ENCODE results near the gene ATP5F1E.
"Not testable (repeated sequence)": the region's sequence is repeated elsewhere in the genome, so short reads cannot be mapped to it uniquely, and the experiment has no call there.

Gene ATP5F1E

DNA sequence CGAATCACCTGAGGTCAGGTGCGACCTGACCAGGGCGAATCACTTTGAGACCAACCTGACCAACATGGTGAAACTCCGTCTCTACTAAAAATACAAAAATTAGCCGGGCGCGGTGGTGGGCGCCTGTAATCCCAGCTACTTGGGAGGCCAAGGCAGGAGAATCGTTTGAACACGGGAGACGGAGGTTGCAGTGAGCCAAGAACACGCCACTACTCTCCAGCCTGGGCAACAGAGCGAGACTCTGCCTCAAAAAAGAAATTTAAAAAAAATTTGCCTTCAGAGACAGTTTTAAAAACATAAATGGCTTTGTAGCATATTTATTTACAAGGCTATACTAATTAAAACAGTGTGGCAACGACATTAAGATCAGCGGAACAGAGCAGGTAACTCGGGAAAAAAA, 9.4 kb upstream of the ATP5F1E start:
- peak overlapping the region; percentile 73 for H3K4me2 ChIP-seq (ENCODE audit: low read length)
- not testable (repeated sequence) for H3K4ac ChIP-seq (ENCODE audit: low read depth, low read length); H2BK12ac ChIP-seq (ENCODE audit: low read length); H3K27me3 ChIP-seq (ENCODE audit: insufficient read depth, low read length); H3K4me3 ChIP-seq (ENCODE audit: low read depth, low read length); H2BK5ac ChIP-seq (ENCODE audit: low read depth, low read length, poor library complexity); H2AFZ ChIP-seq (ENCODE audit: insufficient read depth, low read length, poor library complexity); H4K8ac ChIP-seq (ENCODE audit: low read depth, low read length); H3K9ac ChIP-seq (ENCODE audit: low read length); H2BK120ac ChIP-seq (ENCODE audit: insufficient read depth, low read length, poor library complexity); H3K14ac ChIP-seq (ENCODE audit: low read length); H3K36me3 ChIP-seq (ENCODE audit: control insufficient read depth in 1 of 2, insufficient read depth in 2 of 2, low read length in 2 of 2); DNase-seq; H3K79me1 ChIP-seq (ENCODE audit: low read length); H3K27ac ChIP-seq (ENCODE audit: low read depth, low read length); H3K23ac ChIP-seq (ENCODE audit: low read length); H2AK5ac ChIP-seq (ENCODE audit: low read length); H4K12ac ChIP-seq (ENCODE audit: low read depth, low read length); H4K91ac ChIP-seq (ENCODE audit: low read depth, low read length); H3K79me2 ChIP-seq (ENCODE audit: control insufficient read depth, insufficient read depth, low read length, poor library complexity); H3K9me3 ChIP-seq (ENCODE audit: insufficient read depth, low read depth, low read length); H3K18ac ChIP-seq (ENCODE audit: low read length); H3K4me1 ChIP-seq (ENCODE audit: control insufficient read depth in 1 of 2, insufficient read depth in 2 of 2, low read length in 2 of 2)
- no CpG with 5 or more reads among the region's 16 CpGs for WGBS (ENCODE audit: extremely low coverage, insufficient coverage, insufficient read length)

DNA sequence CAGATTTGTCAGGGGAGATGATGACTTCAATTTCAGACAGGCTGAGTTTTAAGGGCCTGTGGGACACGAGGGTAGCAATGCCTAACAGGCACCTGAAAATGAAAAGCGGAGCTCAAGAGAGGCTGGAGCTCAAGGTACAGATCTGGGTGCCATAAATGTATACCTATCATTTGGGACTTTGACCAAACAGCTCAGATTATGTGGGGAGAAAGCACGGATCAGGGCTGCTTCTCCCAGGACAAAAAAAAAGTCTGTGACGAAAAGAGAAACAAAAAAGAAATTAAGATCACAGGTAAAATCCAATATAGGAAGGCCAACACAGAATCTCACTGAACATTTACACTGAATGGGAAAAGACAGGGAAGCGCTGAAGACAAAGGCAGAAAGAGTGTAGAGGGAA, 8.5 kb upstream of the ATP5F1E start:
- no peak overlapping the region for H3K4me2 ChIP-seq (ENCODE audit: low read length)
- no CpG with 5 or more reads among the region's 5 CpGs for WGBS (ENCODE audit: extremely low coverage, insufficient coverage, insufficient read length)
- H3K79me1 ChIP-seq (ENCODE audit: low read length): peaks cover 6% of the 10 kb centered on the region
- H2BK120ac ChIP-seq (ENCODE audit: insufficient read depth, low read length, poor library complexity): no peak overlapping the region
- H3K36me3 ChIP-seq (ENCODE audit: control insufficient read depth in 1 of 2, insufficient read depth in 2 of 2, low read length in 2 of 2): peaks cover 4 to 11% of the 10 kb centered on the region in 2 experiments
- no peak overlapping the region for H2AFZ ChIP-seq (ENCODE audit: insufficient read depth, low read length, poor library complexity)
- H3K9ac ChIP-seq (ENCODE audit: low read length): no peak overlapping the region
- H2BK12ac ChIP-seq (ENCODE audit: low read length): no peak overlapping the region
- peaks cover 0 to 8% of the 10 kb centered on the region in 2 experiments for H3K4me1 ChIP-seq (ENCODE audit: control insufficient read depth in 1 of 2, insufficient read depth in 2 of 2, low read length in 2 of 2)
- H3K18ac ChIP-seq (ENCODE audit: low read length): no peak overlapping the region
- H3K27me3 ChIP-seq (ENCODE audit: insufficient read depth, low read length): no peaks in the 10 kb centered on the region
- H3K14ac ChIP-seq (ENCODE audit: low read length): no peak overlapping the region
- no peak overlapping the region for H4K12ac ChIP-seq (ENCODE audit: low read depth, low read length)
- no peak overlapping the region for H2BK5ac ChIP-seq (ENCODE audit: low read depth, low read length, poor library complexity)
- H3K4ac ChIP-seq (ENCODE audit: low read depth, low read length): peak overlapping the region; percentile 44
- H3K23ac ChIP-seq (ENCODE audit: low read length): no peak overlapping the region
- no peak overlapping the region for H3K4me3 ChIP-seq (ENCODE audit: low read depth, low read length)
- DNase-seq: no peak
- no peak overlapping the region for H4K91ac ChIP-seq (ENCODE audit: low read depth, low read length)
- H4K8ac ChIP-seq (ENCODE audit: low read depth, low read length): no peak overlapping the region
- H3K9me3 ChIP-seq (ENCODE audit: insufficient read depth, low read depth, low read length): no peaks in the 10 kb centered on the region
- no peak overlapping the region for H3K27ac ChIP-seq (ENCODE audit: low read depth, low read length)
- peaks cover 3% of the 10 kb centered on the region for H3K79me2 ChIP-seq (ENCODE audit: control insufficient read depth, insufficient read depth, low read length, poor library complexity)
- no peak overlapping the region for H2AK5ac ChIP-seq (ENCODE audit: low read length)

DNA sequence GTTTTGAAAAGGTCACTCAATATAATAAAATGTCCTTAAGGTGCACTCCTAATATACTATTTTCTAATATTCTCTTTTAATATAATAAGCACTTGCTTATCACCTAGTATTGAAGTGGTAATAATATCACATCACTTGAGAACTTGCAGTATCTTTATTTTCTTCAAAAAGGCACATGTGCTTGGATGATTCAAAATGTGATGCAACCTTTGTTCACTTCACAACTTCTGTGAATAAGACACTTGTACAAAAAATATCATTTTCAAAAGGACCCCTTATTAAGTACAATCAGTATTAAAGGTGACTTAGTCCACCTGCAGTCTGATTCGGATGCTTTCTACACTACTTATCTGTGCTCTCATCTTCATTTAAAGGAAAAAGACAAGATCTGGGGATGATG, 7.1 kb upstream of the ATP5F1E start:
- no peak overlapping the region for H3K9ac ChIP-seq (ENCODE audit: low read length)
- H2AFZ ChIP-seq (ENCODE audit: insufficient read depth, low read length, poor library complexity): no peak overlapping the region
- no peak overlapping the region for H2BK120ac ChIP-seq (ENCODE audit: insufficient read depth, low read length, poor library complexity)
- no peak overlapping the region for H2BK12ac ChIP-seq (ENCODE audit: low read length)
- H3K18ac ChIP-seq (ENCODE audit: low read length): no peak overlapping the region
- H3K14ac ChIP-seq (ENCODE audit: low read length): no peak overlapping the region
- H4K12ac ChIP-seq (ENCODE audit: low read depth, low read length): no peak overlapping the region
- H3K4me1 ChIP-seq (ENCODE audit: control insufficient read depth in 1 of 2, insufficient read depth in 2 of 2, low read length in 2 of 2): peaks cover 0 to 5% of the 10 kb centered on the region in 2 experiments
- peaks cover 3% of the 10 kb centered on the region for H3K79me2 ChIP-seq (ENCODE audit: control insufficient read depth, insufficient read depth, low read length, poor library complexity)
- no peak overlapping the region for H3K23ac ChIP-seq (ENCODE audit: low read length)
- H3K27me3 ChIP-seq (ENCODE audit: insufficient read depth, low read length): no peaks in the 10 kb centered on the region
- no peak overlapping the region for H4K91ac ChIP-seq (ENCODE audit: low read depth, low read length)
- no peak overlapping the region for H2BK5ac ChIP-seq (ENCODE audit: low read depth, low read length, poor library complexity)
- H2AK5ac ChIP-seq (ENCODE audit: low read length): no peak overlapping the region
- H3K36me3 ChIP-seq (ENCODE audit: control insufficient read depth in 1 of 2, insufficient read depth in 2 of 2, low read length in 2 of 2): peaks cover 8 to 18% of the 10 kb centered on the region in 2 experiments
- H3K79me1 ChIP-seq (ENCODE audit: low read length): peaks cover 6% of the 10 kb centered on the region
- no peak overlapping the region for H3K27ac ChIP-seq (ENCODE audit: low read depth, low read length)
- H4K8ac ChIP-seq (ENCODE audit: low read depth, low read length): no peak overlapping the region
- DNase-seq: no peak
- H3K4me2 ChIP-seq (ENCODE audit: low read length): no peak overlapping the region
- H3K9me3 ChIP-seq (ENCODE audit: insufficient read depth, low read depth, low read length): no peaks in the 10 kb centered on the region
- H3K4me3 ChIP-seq (ENCODE audit: low read depth, low read length): no peak overlapping the region
- no peak overlapping the region for H3K4ac ChIP-seq (ENCODE audit: low read depth, low read length)
- WGBS (ENCODE audit: extremely low coverage, insufficient coverage, insufficient read length): no CpG with 5 or more reads among the region's 1 CpG

GRCh38 chr20:59037386-59037785, 5.3 kb upstream of the ATP5F1E start:
- DNase-seq: no peak
- H3K9me3 ChIP-seq (ENCODE audit: insufficient read depth, low read depth, low read length): no peaks in the 10 kb centered on the region
- H2AFZ ChIP-seq (ENCODE audit: insufficient read depth, low read length, poor library complexity): no peak overlapping the region
- H2BK12ac ChIP-seq (ENCODE audit: low read length): no peak overlapping the region
- H3K36me3 ChIP-seq (ENCODE audit: control insufficient read depth in 1 of 2, insufficient read depth in 2 of 2, low read length in 2 of 2): peaks cover 8 to 18% of the 10 kb centered on the region in 2 experiments
- H3K79me2 ChIP-seq (ENCODE audit: control insufficient read depth, insufficient read depth, low read length, poor library complexity): peaks cover 3% of the 10 kb centered on the region
- no peak overlapping the region for H2BK120ac ChIP-seq (ENCODE audit: insufficient read depth, low read length, poor library complexity)
- no peak overlapping the region for H3K4me2 ChIP-seq (ENCODE audit: low read length)
- no peaks in the 10 kb centered on the region for H3K27me3 ChIP-seq (ENCODE audit: insufficient read depth, low read length)
- no peak overlapping the region for H3K4ac ChIP-seq (ENCODE audit: low read depth, low read length)
- no CpG with 5 or more reads among the region's 12 CpGs for WGBS (ENCODE audit: extremely low coverage, insufficient coverage, insufficient read length)
- H3K14ac ChIP-seq (ENCODE audit: low read length): no peak overlapping the region
- H3K9ac ChIP-seq (ENCODE audit: low read length): no peak overlapping the region
- H4K8ac ChIP-seq (ENCODE audit: low read depth, low read length): no peak overlapping the region
- peaks cover 2% of the 10 kb centered on the region for H3K79me1 ChIP-seq (ENCODE audit: low read length)
- H3K4me1 ChIP-seq (ENCODE audit: control insufficient read depth in 1 of 2, insufficient read depth in 2 of 2, low read length in 2 of 2): no peaks in the 10 kb centered on the region
- no peak overlapping the region for H3K18ac ChIP-seq (ENCODE audit: low read length)
- no peak overlapping the region for H4K12ac ChIP-seq (ENCODE audit: low read depth, low read length)
- no peak overlapping the region for H2BK5ac ChIP-seq (ENCODE audit: low read depth, low read length, poor library complexity)
- no peak overlapping the region for H3K27ac ChIP-seq (ENCODE audit: low read depth, low read length)
- H4K91ac ChIP-seq (ENCODE audit: low read depth, low read length): no peak overlapping the region
- no peak overlapping the region for H2AK5ac ChIP-seq (ENCODE audit: low read length)
- H3K4me3 ChIP-seq (ENCODE audit: low read depth, low read length): no peak overlapping the region
- H3K23ac ChIP-seq (ENCODE audit: low read length): no peak overlapping the region
